Trophoblast cell (in vitro differentiated cells and primary cell): ENCODE measurements around the gene COTL1.

Experiments used
- DNase-seq, 2 donors: peaks; one replicate each; pipeline ENCODE4 v3.0.0-alpha.2; 2016
- H2AFZ ChIP-seq: 2 replicates; pipeline ENCODE4 v1.6.1; 2013; ENCODE audit warnings: low read length, moderate library complexity, mild to moderate bottlenecking; ENCODE audit not compliant: insufficient read depth, poor library complexity
- H2AK5ac ChIP-seq: 2 replicates; pipeline ENCODE4 v1.6.1; 2013; ENCODE audit warnings: mild to moderate bottlenecking, low read length
- H2BK120ac ChIP-seq: 2 replicates; pipeline ENCODE4 v1.6.1; 2013; ENCODE audit warnings: low read length, mild to moderate bottlenecking, moderate library complexity; ENCODE audit not compliant: insufficient read depth, poor library complexity
- H2BK12ac ChIP-seq: 2 replicates; pipeline ENCODE4 v1.6.1; 2013; ENCODE audit warnings: mild to moderate bottlenecking, low read length, moderate library complexity
- H2BK5ac ChIP-seq: 2 replicates; pipeline ENCODE4 v1.6.1; 2013; ENCODE audit warnings: low read length, low read depth, moderate library complexity, mild to moderate bottlenecking; ENCODE audit not compliant: poor library complexity
- H3K14ac ChIP-seq: 2 replicates; pipeline ENCODE4 v1.6.1; 2013; ENCODE audit warnings: mild to moderate bottlenecking, low read length
- H3K18ac ChIP-seq: 2 replicates; pipeline ENCODE4 v1.6.1; 2013; ENCODE audit warnings: mild to moderate bottlenecking, low read length
- H3K23ac ChIP-seq: 2 replicates; pipeline ENCODE4 v1.6.1; 2013; ENCODE audit warnings: low read length
- H3K27ac ChIP-seq: 2 replicates; pipeline ENCODE4 v1.5.1; 2013; ENCODE audit warnings: low read depth, mild to moderate bottlenecking, inconsistent platforms, low read length, moderate library complexity
- H3K27me3 ChIP-seq: 2 replicates; pipeline ENCODE4 v1.6.1; 2013; ENCODE audit warnings: inconsistent platforms, mild to moderate bottlenecking, low read length, moderate library complexity; ENCODE audit not compliant: insufficient read depth
- H3K36me3 ChIP-seq, 2 experiments: 1 replicate in 1 of 2; 2 replicates in 1 of 2; pipeline ENCODE4 v1.6.1; 2013; ENCODE audit warnings: low read length in 2 of 2, mild to moderate bottlenecking in 2 of 2, moderate library complexity in 1 of 2; ENCODE audit not compliant: insufficient read depth in 2 of 2, control insufficient read depth in 1 of 2
- H3K4ac ChIP-seq: 2 replicates; pipeline ENCODE4 v1.6.1; 2013; ENCODE audit warnings: low read depth, mild to moderate bottlenecking, low read length, moderate library complexity
- H3K4me1 ChIP-seq, 2 experiments: 1 replicate in 1 of 2; 2 replicates in 1 of 2; pipeline ENCODE4 v1.6.1; 2013; ENCODE audit warnings: low read length in 2 of 2, mild to moderate bottlenecking in 2 of 2, moderate library complexity in 1 of 2; ENCODE audit not compliant: insufficient read depth in 2 of 2, control insufficient read depth in 1 of 2
- H3K4me2 ChIP-seq: 2 replicates; pipeline ENCODE4 v1.6.1; 2013; ENCODE audit warnings: inconsistent platforms, mild to moderate bottlenecking, low read length, moderate library complexity
- H3K4me3 ChIP-seq: 2 replicates; pipeline ENCODE4 v1.5.1; 2013; ENCODE audit warnings: mild to moderate bottlenecking, low read depth, low read length, inconsistent platforms
- H3K79me1 ChIP-seq: one replicate; pipeline ENCODE4 v1.6.1; 2013; ENCODE audit warnings: low read length
- H3K79me2 ChIP-seq: 2 replicates; pipeline ENCODE4 v1.6.1; 2013; ENCODE audit warnings: low read length, mild to moderate bottlenecking; ENCODE audit not compliant: control insufficient read depth, insufficient read depth, poor library complexity
- H3K9ac ChIP-seq: 2 replicates; pipeline ENCODE4 v1.6.1; 2013; ENCODE audit warnings: mild to moderate bottlenecking, low read length
- H3K9me3 ChIP-seq: 2 replicates; pipeline ENCODE4 v1.6.1; 2013; ENCODE audit warnings: low read depth, mild to moderate bottlenecking, control low read depth, inconsistent platforms, low read length; ENCODE audit not compliant: insufficient read depth
- H4K12ac ChIP-seq: 2 replicates; pipeline ENCODE4 v1.6.1; 2013; ENCODE audit warnings: low read depth, mild to moderate bottlenecking, low read length, moderate library complexity
- H4K8ac ChIP-seq: 2 replicates; pipeline ENCODE4 v1.6.1; 2013; ENCODE audit warnings: low read depth, mild to moderate bottlenecking, low read length, moderate library complexity
- H4K91ac ChIP-seq: one replicate; pipeline ENCODE4 v1.6.1; 2013; ENCODE audit warnings: low read depth, mild to moderate bottlenecking, low read length, moderate library complexity
- whole genome bisulfite sequencing: extraction: QIAGEN DNeasy Blood & Tissue Kit; methylation state at CpG from one replicate; pipeline ENCODE4 v1.1.7; 2013; ENCODE audit warnings: missing lambda C conversion rate; ENCODE audit not compliant: insufficient read length, insufficient coverage; ENCODE audit errors: extremely low coverage; 5-methylcytosine and 5-hydroxymethylcytosine counted together

The COTL1 gene

GRCh38 chr16:84607061-84607460 is 10.8 kb downstream of the COTL1 start:
- Histone ChIP-seq H3K36me3 (peaks cover 21 to 25% of the 10 kb centered on the region in 2 experiments), H2BK12ac (no peak overlapping the region), H2BK120ac (no peak overlapping the region), H3K9ac (no peak overlapping the region), H3K14ac (no peak overlapping the region), H3K27ac (no peak overlapping the region), H2AFZ (no peak overlapping the region), H4K12ac (no peak overlapping the region), H3K79me2 (peaks cover under 1% of the 10 kb centered on the region), H3K27me3 (no peaks in the 10 kb centered on the region), H4K8ac (no peak overlapping the region), H3K4me1 (peaks cover 0 to 6% of the 10 kb centered on the region in 2 experiments), H3K4me2 (no peak overlapping the region), H3K23ac (no peak overlapping the region), H3K79me1 (no peaks in the 10 kb centered on the region), H3K9me3 (peaks cover 8% of the 10 kb centered on the region), H3K4me3 (no peak overlapping the region), H2AK5ac (no peak overlapping the region), H2BK5ac (no peak overlapping the region), H3K4ac (peak overlapping the region; percentile 13), H4K91ac (no peak overlapping the region), H3K18ac (no peak overlapping the region)
- DNase-seq = no peak
- no CpG with 5 or more reads among the region's 13 CpGs for WGBS

DNA sequence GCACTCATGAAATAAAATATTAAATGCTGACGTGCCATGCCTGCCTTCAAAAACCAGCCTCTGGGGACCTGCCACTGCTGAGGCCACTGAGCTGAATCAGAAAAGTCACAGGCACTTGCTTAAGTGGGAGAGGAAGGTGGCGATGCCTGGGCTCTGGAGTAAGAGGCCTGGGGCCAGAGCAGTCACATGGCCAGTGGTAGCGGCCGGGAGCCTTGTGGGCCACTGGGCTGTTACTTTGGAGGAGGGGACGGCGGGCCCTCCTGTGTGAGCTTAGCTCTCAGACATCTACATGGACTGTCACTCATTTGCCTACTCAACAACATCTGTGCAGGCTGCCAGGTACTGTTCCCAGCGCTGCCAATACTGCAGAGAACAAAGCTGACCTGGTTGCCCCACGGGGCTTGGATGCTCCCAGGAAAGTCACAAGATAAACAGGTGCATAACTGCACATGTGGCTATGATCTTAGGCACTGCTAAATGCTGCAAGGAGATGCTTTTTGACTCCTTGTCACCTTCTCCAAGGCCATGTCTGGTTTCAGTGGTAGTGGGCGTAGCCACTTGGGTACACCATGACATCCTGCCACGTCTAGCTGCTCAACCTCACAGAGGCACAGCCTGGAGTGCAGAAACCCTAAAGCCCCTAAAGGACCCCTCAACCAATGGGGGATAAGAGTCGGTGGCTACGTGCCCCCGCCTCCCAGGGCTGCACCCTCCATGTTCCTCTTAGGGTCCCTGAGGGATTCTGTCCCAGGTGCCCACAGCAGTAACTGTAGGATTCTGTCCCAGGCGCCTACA is 11.6 kb downstream of the COTL1 start:
- H3K18ac ChIP-seq = no peak overlapping the region
- no peaks in the 10 kb centered on the region for H3K27me3 ChIP-seq
- H3K36me3 ChIP-seq = peaks cover 21% of the 10 kb centered on the region in 2 experiments
- H3K4me1 ChIP-seq = peaks cover 3 to 6% of the 10 kb centered on the region in 2 experiments
- no peak overlapping the region for H3K4me3 ChIP-seq
- no peak overlapping the region for H4K8ac ChIP-seq
- H2AK5ac ChIP-seq = no peak overlapping the region
- no peak overlapping the region for H3K4me2 ChIP-seq
- no peak overlapping the region for H3K9ac ChIP-seq
- H3K79me2 ChIP-seq = no peaks in the 10 kb centered on the region
- no peak overlapping the region for H2BK120ac ChIP-seq
- peaks cover 8% of the 10 kb centered on the region for H3K9me3 ChIP-seq
- no peak overlapping the region for H2BK5ac ChIP-seq
- no peak overlapping the region for H2AFZ ChIP-seq
- H3K27ac ChIP-seq = no peak overlapping the region
- no peak overlapping the region for H3K23ac ChIP-seq
- peak; percentile 56 to 77 for DNase-seq
- no peak overlapping the region for H4K12ac ChIP-seq
- no peak overlapping the region for H4K91ac ChIP-seq
- no CpG with 5 or more reads among the region's 14 CpGs for WGBS
- no peaks in the 10 kb centered on the region for H3K79me1 ChIP-seq
- H2BK12ac ChIP-seq = no peak overlapping the region
- no peak overlapping the region for H3K14ac ChIP-seq
- no peak overlapping the region for H3K4ac ChIP-seq

DNA sequence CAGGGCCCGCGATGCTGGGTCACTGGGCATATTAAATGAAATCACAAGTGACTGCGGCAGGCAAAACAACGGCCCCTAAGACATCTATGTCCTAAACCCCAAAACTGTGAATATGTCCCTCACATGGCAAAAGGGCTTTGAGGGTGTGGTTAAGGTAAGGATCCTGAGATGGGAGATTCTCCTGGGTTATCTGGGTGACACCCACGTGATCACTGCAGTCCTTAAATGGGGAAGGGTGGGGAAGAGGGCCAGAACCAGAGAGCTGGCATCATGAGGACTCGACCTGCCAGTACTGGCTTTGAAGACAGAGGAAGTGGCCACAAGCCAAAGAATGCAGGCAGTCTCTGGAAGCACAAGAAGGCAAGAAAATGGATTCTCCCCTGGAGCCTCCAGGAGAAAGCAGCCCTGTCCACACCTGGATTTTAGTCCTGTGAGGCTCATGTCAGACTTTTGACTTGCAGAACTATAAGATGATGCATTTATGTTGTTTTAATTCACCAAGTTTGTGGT is 12.5 kb downstream of the COTL1 start:
- no peak for DNase-seq
- H3K27ac ChIP-seq = no peak overlapping the region
- H3K9me3 ChIP-seq = peaks cover 8% of the 10 kb centered on the region
- H3K27me3 ChIP-seq = no peaks in the 10 kb centered on the region
- peak overlapping the region; percentile 17 for H3K4ac ChIP-seq
- no peak overlapping the region for H3K4me3 ChIP-seq
- H2BK5ac ChIP-seq = no peak overlapping the region
- no peak overlapping the region for H2AK5ac ChIP-seq
- no peaks in the 10 kb centered on the region for H3K79me2 ChIP-seq
- no CpG with 5 or more reads among the region's 6 CpGs for WGBS
- H3K4me2 ChIP-seq = no peak overlapping the region
- H4K12ac ChIP-seq = no peak overlapping the region
- no peak overlapping the region for H2BK12ac ChIP-seq
- H2BK120ac ChIP-seq = no peak overlapping the region
- H3K9ac ChIP-seq = no peak overlapping the region
- H3K14ac ChIP-seq = no peak overlapping the region
- H3K36me3 ChIP-seq = peaks cover 21% of the 10 kb centered on the region in 2 experiments
- H2AFZ ChIP-seq = no peak overlapping the region
- peak overlapping the region; percentile 71 for H3K18ac ChIP-seq
- no peaks in the 10 kb centered on the region for H3K79me1 ChIP-seq
- H3K23ac ChIP-seq = no peak overlapping the region
- no peak overlapping the region for H4K91ac ChIP-seq
- H4K8ac ChIP-seq = no peak overlapping the region
- peaks cover 3 to 6% of the 10 kb centered on the region in 2 experiments for H3K4me1 ChIP-seq

- Histone ChIP-seq H3K9me3 (peaks cover 8% of the 10 kb centered on the region), H2BK5ac (no peak overlapping the region), H3K4ac (peak overlapping the region; percentile 48), H3K23ac (no peak overlapping the region), H3K14ac (no peak overlapping the region), H3K79me1 (no peaks in the 10 kb centered on the region), H2BK120ac (no peak overlapping the region), H3K4me1 (peaks cover 5 to 10% of the 10 kb centered on the region in 2 experiments), H3K18ac (no peak overlapping the region), H2AFZ (no peak overlapping the region), H3K27me3 (no peaks in the 10 kb centered on the region), H2BK12ac (no peak overlapping the region), H4K8ac (no peak overlapping the region), H3K79me2 (no peaks in the 10 kb centered on the region), H3K9ac (no peak overlapping the region), H4K12ac (no peak overlapping the region), H2AK5ac (no peak overlapping the region), H3K4me2 (no peak overlapping the region), H3K27ac (no peak overlapping the region), H4K91ac (no peak overlapping the region), H3K36me3 (peaks cover 21% of the 10 kb centered on the region in 2 experiments), H3K4me3 (no peak overlapping the region)
- no peak for DNase-seq
- no CpG with 5 or more reads among the region's 9 CpGs for WGBS
Measured at GRCh38 chr16:84604477-84605013, 13.3 kb downstream of the COTL1 start.
